Measurements from ENCODE around the gene SELENOH. TPM values are rescaled to one million over a fixed set of nuclear protein-coding genes. Genes with fewer than 3 reads are reported as not detected.
"Not testable (repeated sequence)": the region's sequence is repeated elsewhere in the genome, so short reads cannot be mapped to it uniquely, and the experiment has no call there.

Gene SELENOH
- total RNA-seq (46.4 TPM), polyA plus RNA-seq (119 TPM)

DNA sequence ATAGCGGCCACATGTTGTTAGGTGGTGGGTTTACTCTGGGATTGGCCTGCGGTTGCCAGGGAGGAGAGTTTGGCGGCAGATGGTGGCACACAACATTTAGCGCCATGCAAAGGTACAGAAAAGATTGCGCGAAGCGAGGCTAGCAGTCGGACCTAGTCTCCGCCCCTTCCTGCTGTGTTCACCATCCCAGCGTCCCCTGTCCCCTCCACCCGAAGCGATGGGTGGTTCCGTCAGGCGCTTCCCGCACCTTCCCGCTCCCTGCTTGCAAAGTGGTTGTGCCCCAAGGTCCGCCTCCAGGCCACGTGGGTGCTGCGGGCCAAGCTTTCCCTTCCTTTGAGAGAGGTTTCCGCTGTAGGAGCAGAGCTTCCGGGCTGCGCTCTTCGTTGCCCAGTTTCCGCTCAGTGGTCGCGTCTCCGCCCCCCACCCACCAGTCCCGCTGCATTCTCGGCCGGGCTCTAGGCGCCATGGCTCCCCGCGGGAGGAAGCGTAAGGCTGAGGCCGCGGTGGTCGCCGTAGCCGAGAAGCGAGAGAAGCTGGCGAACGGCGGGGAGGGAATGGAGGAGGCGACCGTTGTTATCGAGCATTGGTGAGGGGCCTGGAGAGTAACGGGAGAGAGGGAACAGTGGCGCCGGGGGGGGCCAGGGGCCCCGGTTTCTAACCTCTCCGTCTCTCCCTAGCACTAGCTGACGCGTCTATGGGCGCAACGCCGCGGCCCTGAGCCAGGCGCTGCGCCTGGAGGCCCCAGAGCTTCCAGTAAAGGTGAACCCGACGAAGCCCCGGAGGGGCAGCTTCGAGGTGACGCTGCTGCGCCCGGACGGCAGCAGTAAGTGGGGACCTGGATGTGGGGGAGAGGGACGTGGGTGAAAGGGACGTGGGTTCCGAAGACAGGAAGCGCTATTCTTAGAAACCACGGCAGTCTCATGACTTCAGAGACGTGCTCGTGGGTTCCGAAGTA lies at the start of gene SELENOH:
Gene SELENOH, plus strand, starts transcription at position 360 of the 955 bp plus-strand sequence. Its CDS starts 105 bp downstream, at position 465.
- Histone ChIP-seq H3K36me3 (ENCODE audit: insufficient read depth) (no peaks in the 10 kb centered on the region), H3K27ac (ENCODE audit: low read depth) (peak within 1 kb of the TSS; percentile 89), H3K4me3 (ENCODE audit: low read depth, low read length) (peak within 1 kb of the TSS; percentile 69), H3K4me1 (ENCODE audit: insufficient read depth) (no peaks in the 10 kb centered on the region)
- DNase-seq (ENCODE audit: extremely low spot score), result peak; percentile 95
- under 1% methylated on average over 75 of the region's 75 CpGs for WGBS

DNA sequence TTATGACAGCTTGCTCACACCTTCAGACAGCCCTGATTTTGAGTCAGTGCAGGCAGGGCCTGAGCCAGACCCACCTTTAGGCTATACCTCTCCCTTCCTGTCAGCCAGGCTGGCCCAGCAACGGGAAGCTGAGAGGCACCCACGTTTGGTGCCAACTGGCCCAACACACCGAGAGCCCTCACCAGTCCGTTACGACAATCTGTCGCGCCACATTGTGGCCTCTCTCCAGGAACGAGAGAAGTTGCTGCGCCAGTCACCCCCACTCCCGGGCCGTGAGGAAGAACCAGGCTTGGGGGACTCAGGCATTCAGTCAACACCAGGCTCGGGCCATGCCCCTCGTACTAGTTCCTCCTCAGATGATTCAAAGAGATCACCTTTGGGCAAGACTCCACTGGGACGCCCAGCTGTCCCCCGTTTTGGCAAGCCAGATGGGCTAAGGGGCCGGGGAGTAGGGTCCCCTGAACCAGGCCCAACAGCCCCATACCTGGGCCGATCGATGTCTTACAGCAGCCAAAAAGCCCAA lies 42.4 kb upstream of the SELENOH start:
- WGBS, result 89% methylated on average over 18 of the region's 18 CpGs
- DNase-seq (ENCODE audit: extremely low spot score), result no peak
- Histone ChIP-seq H3K4me1 (ENCODE audit: insufficient read depth) (no peaks in the 10 kb centered on the region), H3K27ac (ENCODE audit: low read depth) (no peak overlapping the region), H3K36me3 (ENCODE audit: insufficient read depth) (peaks cover 8% of the 10 kb centered on the region), H3K4me3 (ENCODE audit: low read depth, low read length) (no peak overlapping the region)

GRCh38 chr11:57699813-57700212 lies 41.5 kb upstream of the SELENOH start:
- peaks cover 6% of the 10 kb centered on the region for H3K36me3 ChIP-seq (ENCODE audit: insufficient read depth)
- WGBS, result 86% methylated on average over 10 of the region's 10 CpGs

GRCh38 chr11:57700425-57700824 lies 40.9 kb upstream of the SELENOH start:
- H3K36me3 ChIP-seq (ENCODE audit: insufficient read depth), result peaks cover 6% of the 10 kb centered on the region
- DNase-seq (ENCODE audit: extremely low spot score), result no peak
- WGBS, result 70% methylated on average over 3 of the region's 3 CpGs
- H3K4me1 ChIP-seq (ENCODE audit: insufficient read depth), result no peaks in the 10 kb centered on the region
- no peak overlapping the region for H3K27ac ChIP-seq (ENCODE audit: low read depth)
- H3K4me3 ChIP-seq (ENCODE audit: low read depth, low read length), result no peak overlapping the region

More at GRCh38 chr11:57699813-57700212, 41.5 kb upstream of the SELENOH start:
- Histone ChIP-seq H3K27ac (ENCODE audit: low read depth) (no peak overlapping the region), H3K4me1 (ENCODE audit: insufficient read depth) (no peaks in the 10 kb centered on the region), H3K4me3 (ENCODE audit: low read depth, low read length) (no peak overlapping the region)
- no peak for DNase-seq (ENCODE audit: extremely low spot score)

DNA sequence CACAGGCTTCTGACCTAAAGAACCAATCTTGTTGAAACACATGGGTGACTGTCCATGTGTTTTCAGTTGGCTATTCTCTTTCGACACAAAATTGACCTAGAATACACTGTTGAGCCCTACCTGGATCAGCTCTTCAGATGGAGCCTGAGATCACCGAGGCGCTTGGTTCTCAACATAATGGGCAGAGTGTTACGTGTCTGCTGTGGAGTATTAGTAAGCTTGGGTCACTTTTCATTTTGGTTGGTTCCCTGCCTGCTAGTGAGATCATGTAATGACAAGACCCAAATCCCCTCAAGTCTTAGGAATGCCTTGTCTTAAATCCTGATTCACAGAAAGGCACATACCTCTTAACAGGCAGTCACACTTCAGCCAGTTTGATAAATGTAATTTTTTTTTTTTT lies 38.0 kb upstream of the SELENOH start:
- H3K27ac ChIP-seq (ENCODE audit: low read depth), result no peak overlapping the region
- peaks cover 6% of the 10 kb centered on the region for H3K36me3 ChIP-seq (ENCODE audit: insufficient read depth)
- no peaks in the 10 kb centered on the region for H3K4me1 ChIP-seq (ENCODE audit: insufficient read depth)
- 95% methylated on average over 4 of the region's 4 CpGs for WGBS
- no peak for DNase-seq (ENCODE audit: extremely low spot score)
- H3K4me3 ChIP-seq (ENCODE audit: low read depth, low read length), result no peak overlapping the region

DNA sequence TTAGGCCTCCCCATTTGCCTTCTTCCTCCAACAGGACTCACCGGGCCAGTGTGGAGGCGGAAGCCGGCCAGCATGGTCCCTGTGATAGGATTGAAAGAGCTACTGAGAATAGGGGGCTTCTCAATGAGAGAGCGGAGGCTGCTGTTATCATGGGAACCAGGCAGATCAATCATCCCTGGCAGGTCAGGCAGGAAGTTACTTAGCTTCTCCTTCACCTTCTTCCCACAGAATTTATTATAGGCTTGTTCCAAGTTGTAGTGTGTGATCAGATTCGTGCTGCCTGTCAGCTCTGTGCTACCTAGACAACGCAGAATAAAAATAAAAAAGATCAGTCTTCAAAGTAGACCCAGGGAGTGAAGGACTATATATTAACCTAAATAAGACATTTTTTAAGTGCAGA lies 36.4 kb upstream of the SELENOH start:
- H3K4me3 ChIP-seq (ENCODE audit: low read depth, low read length), result no peak overlapping the region
- peaks cover under 1% of the 10 kb centered on the region for H3K36me3 ChIP-seq (ENCODE audit: insufficient read depth)
- WGBS, result 95% methylated on average over 6 of the region's 6 CpGs
- H3K27ac ChIP-seq (ENCODE audit: low read depth), result no peak overlapping the region
- H3K4me1 ChIP-seq (ENCODE audit: insufficient read depth), result no peaks in the 10 kb centered on the region
- no peak for DNase-seq (ENCODE audit: extremely low spot score)

- not testable (repeated sequence) for H3K4me3 ChIP-seq (ENCODE audit: low read depth, low read length); H3K27ac ChIP-seq (ENCODE audit: low read depth); H3K36me3 ChIP-seq (ENCODE audit: insufficient read depth); DNase-seq (ENCODE audit: extremely low spot score); H3K4me1 ChIP-seq (ENCODE audit: insufficient read depth)
- 88% methylated on average over 8 of the region's 8 CpGs for WGBS
Measured at GRCh38 chr11:57705432-57705831, 35.9 kb upstream of the SELENOH start.

GRCh38 chr11:57709802-57710367 lies 31.4 kb upstream of the SELENOH start:
- H3K27ac ChIP-seq (ENCODE audit: low read depth), result no peak overlapping the region
- no peaks in the 10 kb centered on the region for H3K36me3 ChIP-seq (ENCODE audit: insufficient read depth)
- WGBS, result 92% methylated on average over 5 of the region's 5 CpGs
- DNase-seq (ENCODE audit: extremely low spot score), result no peak
- no peaks in the 10 kb centered on the region for H3K4me1 ChIP-seq (ENCODE audit: insufficient read depth)
- no peak overlapping the region for H3K4me3 ChIP-seq (ENCODE audit: low read depth, low read length)

- H3K27ac ChIP-seq (ENCODE audit: low read depth), result peak within 1 kb of the TSS; percentile 76
- peak within 1 kb of the TSS; percentile 89 for H3K4me3 ChIP-seq (ENCODE audit: low read depth, low read length)
- peak; percentile 71 for DNase-seq (ENCODE audit: extremely low spot score)
- H3K36me3 ChIP-seq (ENCODE audit: insufficient read depth), result no peaks in the 10 kb centered on the region
- WGBS, result 6% methylated on average over 51 of the region's 51 CpGs
- H3K4me1 ChIP-seq (ENCODE audit: insufficient read depth), result no peaks in the 10 kb centered on the region
Measured at GRCh38 chr11:57711414-57712255, 29.7 kb upstream of the SELENOH start, which contains the start of gene MED19. Gene MED19, minus strand, starts transcription at chr11:57712215. Its CDS starts 36 bp downstream, at chr11:57712179.

DNA sequence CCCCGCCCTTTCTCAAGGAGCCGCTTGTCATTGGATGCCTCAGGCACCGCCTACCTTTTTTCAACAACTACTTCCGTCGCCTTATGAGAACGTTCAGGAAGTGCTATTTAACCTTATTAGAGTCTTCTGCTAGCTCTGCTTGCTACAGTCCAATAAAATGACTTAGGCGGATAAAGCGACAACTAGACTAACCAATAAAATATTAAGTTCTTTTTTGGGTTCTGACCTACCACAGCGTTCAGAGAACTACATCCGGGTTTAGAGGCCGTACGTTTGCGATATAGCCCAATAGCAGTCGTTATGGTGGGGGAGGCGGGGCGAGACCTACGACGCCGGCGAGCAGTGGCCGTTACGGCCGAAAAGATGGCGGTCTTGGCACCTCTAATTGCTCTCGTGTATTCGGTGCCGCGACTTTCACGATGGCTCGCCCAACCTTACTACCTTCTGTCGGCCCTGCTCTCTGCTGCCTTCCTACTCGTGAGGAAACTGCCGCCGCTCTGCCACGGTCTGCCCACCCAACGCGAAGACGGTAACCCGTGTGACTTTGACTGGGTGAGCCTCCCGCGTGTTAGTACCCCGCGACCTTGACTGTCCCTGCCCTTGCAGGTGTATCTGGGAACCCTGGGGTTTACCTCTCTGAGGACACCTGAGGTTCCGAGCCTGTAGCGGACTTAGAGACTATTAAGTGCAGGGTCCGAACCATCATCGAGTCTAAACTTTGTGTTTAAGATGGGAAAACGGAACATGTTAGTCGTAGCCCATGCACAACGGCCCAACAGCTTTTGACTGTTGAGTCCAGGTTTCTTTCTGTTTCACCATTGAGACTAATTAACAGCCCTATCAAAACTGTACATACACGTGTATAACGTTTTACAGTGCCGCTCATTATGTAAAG lies 28.8 kb upstream of the SELENOH start, which contains the start of gene TMX2:
Gene TMX2, plus strand, starts transcription at position 338 of the 895 bp plus-strand sequence. Its CDS starts 26 bp downstream, at position 364.
- no peaks in the 10 kb centered on the region for H3K36me3 ChIP-seq (ENCODE audit: insufficient read depth)
- H3K27ac ChIP-seq (ENCODE audit: low read depth), result peak within 1 kb of the TSS; percentile 76
- H3K4me1 ChIP-seq (ENCODE audit: insufficient read depth), result no peaks in the 10 kb centered on the region
- WGBS, result under 1% methylated on average over 53 of the region's 53 CpGs
- peak within 1 kb of the TSS; percentile 89 for H3K4me3 ChIP-seq (ENCODE audit: low read depth, low read length)
- peak; percentile 98 for DNase-seq (ENCODE audit: extremely low spot score)

- WGBS, result 94% methylated on average over 2 of the region's 2 CpGs
- Histone ChIP-seq H3K27ac (ENCODE audit: low read depth) (no peak overlapping the region), H3K4me3 (ENCODE audit: low read depth, low read length) (no peak overlapping the region), H3K4me1 (ENCODE audit: insufficient read depth) (no peaks in the 10 kb centered on the region), H3K36me3 (ENCODE audit: insufficient read depth) (no peaks in the 10 kb centered on the region)
- DNase-seq (ENCODE audit: extremely low spot score), result no peak
Measured at GRCh38 chr11:57713835-57714234, 27.5 kb upstream of the SELENOH start.

GRCh38 chr11:57716726-57717125 lies 24.6 kb upstream of the SELENOH start:
- DNase-seq (ENCODE audit: extremely low spot score); H3K27ac ChIP-seq (ENCODE audit: low read depth); H3K4me1 ChIP-seq (ENCODE audit: insufficient read depth); H3K36me3 ChIP-seq (ENCODE audit: insufficient read depth); H3K4me3 ChIP-seq (ENCODE audit: low read depth, low read length): not testable (repeated sequence)
- WGBS, result 99% methylated on average over 27 of the region's 34 CpGs

All from urinary bladder (tissue), 4 donors.